Measurements from ENCODE around the gene DGKB. TPM values are rescaled to one million over a fixed set of nuclear protein-coding genes. Genes with fewer than 3 reads are reported as not detected.

The DGKB gene
- total RNA-seq, 1 donor from 2014 or later = 3.4 TPM

DNA sequence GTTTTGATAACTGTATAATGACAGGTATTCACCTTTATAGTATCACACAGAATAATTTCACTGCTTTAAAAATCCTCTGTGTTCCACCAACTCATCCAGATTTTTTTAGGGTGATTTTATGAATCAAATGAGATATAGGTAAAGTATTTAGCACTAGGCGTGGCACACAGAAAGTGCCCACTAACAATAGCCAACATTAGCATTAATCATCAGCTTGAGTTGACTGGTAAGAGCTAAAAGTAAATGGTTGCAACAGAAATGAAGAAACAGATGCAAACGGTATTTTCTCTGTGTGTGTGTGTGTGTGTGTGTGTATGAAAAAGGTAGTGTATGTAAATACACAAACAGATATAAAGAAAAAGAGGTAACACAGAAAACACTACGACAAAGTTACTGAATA is 534.3 kb downstream of the DGKB start:
- no peak for DNase-seq (ENCODE audit: extremely low spot score, unreplicated experiment)
- H3K4me1 Mint-ChIP-seq (ENCODE audit: unreplicated experiment) = no peaks in the 10 kb centered on the region

DNA sequence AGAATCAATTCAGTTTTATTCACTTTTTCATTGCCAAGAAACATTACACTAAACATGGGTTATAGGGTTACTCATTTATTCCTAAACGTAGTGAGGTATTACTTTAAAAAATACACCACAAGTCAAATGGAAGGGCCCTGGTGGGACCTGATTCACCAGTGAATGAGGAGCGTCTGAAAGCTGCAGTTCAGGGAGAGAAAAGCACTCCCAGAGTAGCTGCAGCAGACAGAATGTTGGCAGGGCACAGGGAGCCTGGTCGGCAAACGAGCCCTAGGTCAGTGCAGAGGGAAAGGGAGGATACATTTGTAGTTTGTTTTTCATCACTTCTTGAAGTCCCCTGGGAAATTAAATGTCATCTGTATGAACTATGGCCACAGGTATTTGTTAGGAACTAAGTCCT is 551.4 kb downstream of the DGKB start:
- no peak overlapping the region for H3K4me3 Mint-ChIP-seq
- no peaks in the 10 kb centered on the region for H3K36me3 Mint-ChIP-seq
- H3K4me1 Mint-ChIP-seq (ENCODE audit: unreplicated experiment) = peaks cover 8% of the 10 kb centered on the region
- H3K9me3 Mint-ChIP-seq = no peaks in the 10 kb centered on the region
- H3K27me3 Mint-ChIP-seq = no peaks in the 10 kb centered on the region
- H3K27ac Mint-ChIP-seq = no peak overlapping the region
- TF ChIP-seq, protein P1, sequence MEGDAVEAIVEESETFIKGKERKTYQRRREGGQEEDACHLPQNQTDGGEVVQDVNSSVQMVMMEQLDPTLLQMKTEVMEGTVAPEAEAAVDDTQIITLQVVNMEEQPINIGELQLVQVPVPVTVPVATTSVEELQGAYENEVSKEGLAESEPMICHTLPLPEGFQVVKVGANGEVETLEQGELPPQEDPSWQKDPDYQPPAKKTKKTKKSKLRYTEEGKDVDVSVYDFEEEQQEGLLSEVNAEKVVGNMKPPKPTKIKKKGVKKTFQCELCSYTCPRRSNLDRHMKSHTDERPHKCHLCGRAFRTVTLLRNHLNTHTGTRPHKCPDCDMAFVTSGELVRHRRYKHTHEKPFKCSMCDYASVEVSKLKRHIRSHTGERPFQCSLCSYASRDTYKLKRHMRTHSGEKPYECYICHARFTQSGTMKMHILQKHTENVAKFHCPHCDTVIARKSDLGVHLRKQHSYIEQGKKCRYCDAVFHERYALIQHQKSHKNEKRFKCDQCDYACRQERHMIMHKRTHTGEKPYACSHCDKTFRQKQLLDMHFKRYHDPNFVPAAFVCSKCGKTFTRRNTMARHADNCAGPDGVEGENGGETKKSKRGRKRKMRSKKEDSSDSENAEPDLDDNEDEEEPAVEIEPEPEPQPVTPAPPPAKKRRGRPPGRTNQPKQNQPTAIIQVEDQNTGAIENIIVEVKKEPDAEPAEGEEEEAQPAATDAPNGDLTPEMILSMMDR (conservative IDR thresholded peaks at IDR 0.05) = no peak
- no peak for DNase-seq (ENCODE audit: extremely low spot score, unreplicated experiment)

More for the DNA sequence above, 534.3 kb downstream of the DGKB start:
- Mint-ChIP-seq H3K36me3 (no peaks in the 10 kb centered on the region), H3K9me3 (no peaks in the 10 kb centered on the region), H3K4me3 (no peak overlapping the region), H3K27ac (no peak overlapping the region), H3K27me3 (no peaks in the 10 kb centered on the region)
- TF ChIP-seq, protein P1 (conservative IDR thresholded peaks at IDR 0.05) = no peak

GRCh38 chr7:14341200-14341775 is 561.3 kb downstream of the DGKB start:
- Mint-ChIP-seq H3K4me3 (no peak overlapping the region), H3K27me3 (no peaks in the 10 kb centered on the region), H3K9me3 (no peaks in the 10 kb centered on the region), H3K27ac (no peak overlapping the region), H3K4me1 (ENCODE audit: unreplicated experiment) (peaks cover 11% of the 10 kb centered on the region), H3K36me3 (no peaks in the 10 kb centered on the region)
- TF ChIP-seq, protein P1 (conservative IDR thresholded peaks at IDR 0.05) = no peak
- no peak for DNase-seq (ENCODE audit: extremely low spot score, unreplicated experiment)

- H3K27ac Mint-ChIP-seq = no peak overlapping the region
- no peak overlapping the region for H3K4me3 Mint-ChIP-seq
- H3K36me3 Mint-ChIP-seq = no peaks in the 10 kb centered on the region
- TF ChIP-seq, protein P1 (conservative IDR thresholded peaks at IDR 0.05) = no peak
- no peak for DNase-seq (ENCODE audit: extremely low spot score, unreplicated experiment)
- H3K27me3 Mint-ChIP-seq = no peaks in the 10 kb centered on the region
- H3K4me1 Mint-ChIP-seq (ENCODE audit: unreplicated experiment) = peaks cover 11% of the 10 kb centered on the region
- no peaks in the 10 kb centered on the region for H3K9me3 Mint-ChIP-seq
Measured at GRCh38 chr7:14340393-14341074, 562.0 kb downstream of the DGKB start.

- no peaks in the 10 kb centered on the region for H3K36me3 Mint-ChIP-seq
- H3K9me3 Mint-ChIP-seq = no peaks in the 10 kb centered on the region
- no peak overlapping the region for H3K27ac Mint-ChIP-seq
- H3K4me3 Mint-ChIP-seq = no peak overlapping the region
- DNase-seq (ENCODE audit: extremely low spot score, unreplicated experiment) = no peak
- no peaks in the 10 kb centered on the region for H3K27me3 Mint-ChIP-seq
- H3K4me1 Mint-ChIP-seq (ENCODE audit: unreplicated experiment) = peaks cover 11% of the 10 kb centered on the region
- TF ChIP-seq, protein P1 (conservative IDR thresholded peaks at IDR 0.05) = no peak
Measured at GRCh38 chr7:14339861-14340260, 562.7 kb downstream of the DGKB start.

Measured in type B pancreatic cell (in vitro differentiated cells).